NCI-H748 (cell line): ENCODE data around the gene DLG2.

Experiments
- DNase-seq: peaks from one replicate; lab custom pipeline; 2025; ENCODE audit not compliant: unreplicated experiment; lab: John Stamatoyannopoulos, UW

The DLG2 gene

DNA sequence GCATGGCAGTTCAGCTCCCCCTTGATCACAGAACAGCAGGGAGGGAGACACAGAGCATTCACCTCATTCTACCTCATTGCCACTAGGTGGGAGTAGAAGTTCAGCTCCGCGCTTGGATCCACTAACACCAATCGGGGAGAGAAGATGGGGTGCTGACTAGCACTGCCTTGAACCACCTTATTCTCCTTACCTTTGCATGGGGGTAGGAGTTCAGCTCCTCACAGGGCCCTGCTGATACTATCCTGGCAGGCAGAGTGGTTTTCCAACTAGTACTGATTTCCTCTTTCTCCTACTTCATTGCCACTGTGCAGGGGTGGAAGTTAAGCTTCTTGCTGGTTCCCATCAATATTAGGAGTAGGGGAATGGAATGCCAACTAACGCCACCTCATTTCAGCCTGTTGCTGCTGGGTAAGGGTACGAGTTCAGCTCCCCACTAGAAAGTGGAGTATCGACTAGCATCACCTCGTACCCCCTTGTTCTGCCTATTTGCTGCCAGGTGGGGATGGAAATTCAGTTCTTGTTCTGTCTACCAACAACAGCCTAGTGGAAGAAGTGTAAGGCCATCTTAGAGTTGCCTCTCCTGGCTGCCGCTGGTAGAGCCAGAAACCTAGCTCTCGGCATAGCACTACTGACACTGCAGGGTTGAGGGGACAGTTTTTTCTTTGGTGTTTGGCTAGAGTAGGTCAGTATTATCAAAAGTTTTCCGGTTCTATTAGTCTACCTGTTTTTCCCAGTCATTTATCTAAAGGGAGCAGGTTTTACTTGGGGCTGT lies 1790.1 kb downstream of the DLG2 start:
- DNase-seq, result peak; percentile 41

DNA sequence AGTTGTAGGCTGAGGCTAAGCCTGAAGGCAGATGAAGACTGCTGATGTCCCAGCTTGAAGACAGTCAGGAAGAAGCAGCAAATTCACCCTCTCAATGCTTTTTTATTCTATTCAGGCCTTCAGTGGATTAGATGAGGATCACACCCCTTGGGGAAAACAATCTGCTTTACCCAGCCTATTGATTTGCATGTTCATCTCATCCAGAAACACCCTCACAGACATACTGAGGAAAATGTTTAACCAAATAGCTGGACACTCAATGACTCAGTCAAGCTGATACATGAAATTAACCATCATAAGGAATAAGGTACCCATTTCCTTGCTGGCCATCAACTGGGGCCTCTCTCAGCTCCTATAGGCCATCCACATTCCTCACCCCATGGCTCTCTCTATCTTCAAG lies 1791.1 kb downstream of the DLG2 start:
- DNase-seq, result no peak

DNA sequence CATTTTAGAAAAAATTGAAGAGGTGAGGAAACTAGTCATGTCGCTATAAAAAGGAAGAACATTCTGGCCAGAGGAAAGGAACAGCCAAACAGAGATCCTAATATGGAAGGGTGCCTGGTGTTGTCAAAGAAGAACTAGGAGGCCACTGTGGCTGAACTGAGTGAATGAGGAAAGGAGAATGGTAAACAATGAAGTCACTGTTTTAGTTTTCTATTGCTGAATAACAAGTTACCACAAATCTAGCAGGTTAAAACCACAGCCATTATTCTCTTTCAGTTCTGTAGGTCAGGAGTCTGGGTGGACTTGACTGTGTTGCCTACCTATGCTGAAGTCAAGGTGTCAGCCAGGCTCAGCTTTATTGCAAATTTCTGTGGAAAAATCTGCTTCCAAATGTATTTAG lies 1791.7 kb downstream of the DLG2 start:
- no peak for DNase-seq

DNA sequence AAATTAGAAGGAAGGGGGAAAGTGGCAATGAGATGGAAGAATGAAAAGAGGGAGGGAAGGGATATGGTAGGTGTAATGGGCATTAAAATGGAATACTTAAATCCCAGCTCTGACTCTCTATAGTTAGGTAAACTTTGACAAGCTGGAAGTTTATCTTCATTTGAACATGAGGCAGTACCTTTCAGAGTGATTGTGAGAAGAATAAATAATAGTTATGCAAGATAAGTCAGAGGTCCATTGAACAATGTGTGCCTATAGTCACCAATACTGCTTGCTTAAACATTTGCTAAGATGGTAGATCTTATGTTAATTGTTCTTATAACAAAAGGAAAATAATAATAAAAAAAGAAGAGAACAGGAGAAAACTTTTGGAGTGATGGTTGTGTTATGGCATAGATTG lies 1795.2 kb downstream of the DLG2 start:
- DNase-seq, result no peak

DNA sequence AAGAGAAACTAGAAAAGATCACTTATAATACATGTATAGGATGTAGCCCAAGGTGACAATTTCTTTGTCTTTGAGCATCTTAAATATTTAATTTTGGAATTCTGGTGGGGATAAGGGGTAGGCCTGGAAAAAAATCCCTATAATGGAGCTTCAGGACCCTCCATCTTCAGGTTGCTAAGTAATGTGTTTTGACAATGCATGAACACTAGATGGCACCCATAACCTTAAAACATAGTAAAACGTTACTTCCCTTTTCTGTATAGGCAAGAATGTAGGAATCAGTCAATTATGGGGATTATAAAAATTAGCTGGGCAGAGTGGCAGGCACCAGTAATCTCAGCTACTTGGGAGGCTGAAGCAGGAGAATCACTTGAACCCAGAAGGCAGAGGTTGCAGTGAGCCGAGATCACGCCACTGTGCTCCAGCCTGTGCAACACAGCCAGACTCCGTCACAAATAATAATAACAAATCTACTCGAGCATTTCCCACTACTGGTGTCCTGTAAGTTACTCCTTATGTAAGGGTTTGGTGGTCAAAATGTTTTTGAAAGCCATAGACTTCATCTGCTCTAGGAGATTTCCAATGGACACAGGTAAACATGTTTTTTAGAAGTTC lies 1799.1 kb downstream of the DLG2 start:
- DNase-seq, result peak; percentile 44

DNA sequence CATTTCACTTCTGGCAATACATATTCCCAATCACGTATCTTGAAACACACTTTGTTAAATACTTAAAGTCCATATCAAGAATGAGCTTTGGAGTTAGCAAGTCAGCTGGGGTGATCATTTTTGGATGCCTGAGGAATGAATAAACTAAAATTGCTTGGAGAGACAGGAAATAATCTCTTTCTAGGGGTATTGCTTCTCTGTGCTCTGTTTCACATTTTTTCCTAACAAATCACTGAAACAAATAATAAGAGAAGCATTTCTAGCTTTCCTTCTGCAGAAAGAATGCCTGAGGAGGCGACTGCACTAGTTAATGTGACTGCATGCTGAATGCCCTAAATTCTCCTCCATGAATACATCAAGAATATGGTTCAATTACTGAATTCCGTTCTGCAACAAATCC lies 1799.6 kb downstream of the DLG2 start:
- no peak for DNase-seq

DNA sequence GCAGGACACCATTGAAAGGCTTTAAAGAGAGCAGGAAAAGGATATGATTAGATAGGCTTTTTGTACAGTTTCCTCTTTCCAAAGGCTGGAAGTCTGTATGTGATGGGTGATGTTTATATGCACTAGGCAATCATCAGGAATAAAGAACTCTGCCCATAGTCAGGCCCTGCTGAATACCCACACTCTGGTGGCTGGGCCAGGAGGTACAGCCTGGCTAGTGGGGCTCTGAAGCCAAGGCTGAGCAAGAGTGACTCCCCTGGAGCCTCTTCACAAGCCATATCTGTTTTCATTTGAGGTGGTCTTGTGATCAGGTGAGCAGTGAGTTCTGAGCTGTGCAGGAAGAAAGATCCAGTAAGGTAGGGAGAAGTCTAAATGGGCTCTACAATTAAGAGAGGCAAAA lies 1801.1 kb downstream of the DLG2 start:
- DNase-seq, result no peak

DNA sequence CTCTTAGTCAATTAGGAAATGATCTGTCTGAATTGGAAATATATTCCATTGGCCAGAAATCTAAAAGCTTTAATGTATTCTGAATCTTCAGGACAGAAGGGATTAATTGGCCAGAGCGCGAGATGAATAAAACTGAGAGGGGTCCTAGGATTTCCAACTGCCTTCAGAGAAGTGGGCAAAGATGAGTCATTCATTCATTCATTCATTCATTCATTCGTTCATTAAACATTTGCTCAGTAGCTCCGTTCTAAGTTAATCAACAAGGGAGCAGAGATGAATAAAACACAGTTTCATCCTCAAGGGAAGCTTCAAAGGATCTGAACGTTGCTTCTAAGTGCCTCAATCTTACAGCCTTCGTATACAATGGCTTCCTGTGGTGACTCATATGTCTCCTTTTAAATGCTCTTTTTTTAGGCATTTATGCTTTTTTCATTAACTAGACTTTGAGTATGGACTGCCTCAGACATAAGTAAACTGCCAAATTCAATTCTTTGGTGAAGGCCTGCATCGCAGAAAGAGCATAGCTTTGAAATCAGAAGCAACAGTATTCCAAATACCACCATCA lies 1803.6 kb downstream of the DLG2 start:
- no peak for DNase-seq

DNA sequence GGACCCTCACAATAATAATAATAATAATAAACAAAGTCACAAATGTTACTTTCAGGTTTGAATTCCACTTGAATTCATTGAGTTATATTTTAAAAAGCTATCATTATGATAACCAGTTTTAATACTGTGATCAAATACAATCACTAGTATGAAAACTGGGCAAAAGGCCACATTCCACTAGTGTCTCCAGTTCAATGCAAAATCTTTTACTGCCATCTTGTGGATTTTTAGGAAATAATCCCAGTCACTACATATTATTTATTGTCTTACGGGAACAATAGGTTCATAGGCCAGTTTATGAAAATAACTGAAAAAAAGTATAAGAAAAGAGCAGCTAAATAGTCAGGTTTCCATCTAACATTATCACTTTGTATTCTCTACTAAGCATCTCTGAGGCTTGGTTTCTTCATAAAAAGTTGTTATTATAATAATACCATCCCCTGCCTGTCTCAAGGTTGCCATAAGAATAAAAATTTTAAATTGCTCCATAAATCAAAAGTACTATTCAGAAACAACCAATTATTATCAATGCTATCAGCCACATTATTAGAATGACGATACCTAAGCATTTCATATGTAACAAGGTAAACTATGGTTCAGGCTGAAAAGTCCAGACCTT lies 1807.1 kb downstream of the DLG2 start:
- DNase-seq, result peak; percentile 46

DNA sequence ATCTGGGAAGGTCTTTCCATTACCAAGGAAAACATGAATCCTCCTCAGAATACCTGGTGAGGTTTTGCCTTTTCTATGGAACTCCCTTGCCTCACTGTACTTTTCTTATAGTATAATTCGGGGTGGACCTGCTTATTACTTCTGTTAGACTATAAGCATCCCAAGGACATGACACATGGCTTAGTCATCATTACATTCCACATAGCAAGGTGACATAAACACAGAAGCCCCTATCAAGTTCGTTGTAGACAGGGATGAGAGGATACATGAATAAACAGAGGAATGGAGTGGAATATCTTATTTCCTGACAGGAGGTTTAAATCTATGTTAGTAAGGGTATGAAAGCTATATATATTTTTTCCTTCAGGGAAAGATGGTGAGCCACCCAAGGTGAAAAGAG lies 1808.8 kb downstream of the DLG2 start:
- DNase-seq, result no peak

DNA sequence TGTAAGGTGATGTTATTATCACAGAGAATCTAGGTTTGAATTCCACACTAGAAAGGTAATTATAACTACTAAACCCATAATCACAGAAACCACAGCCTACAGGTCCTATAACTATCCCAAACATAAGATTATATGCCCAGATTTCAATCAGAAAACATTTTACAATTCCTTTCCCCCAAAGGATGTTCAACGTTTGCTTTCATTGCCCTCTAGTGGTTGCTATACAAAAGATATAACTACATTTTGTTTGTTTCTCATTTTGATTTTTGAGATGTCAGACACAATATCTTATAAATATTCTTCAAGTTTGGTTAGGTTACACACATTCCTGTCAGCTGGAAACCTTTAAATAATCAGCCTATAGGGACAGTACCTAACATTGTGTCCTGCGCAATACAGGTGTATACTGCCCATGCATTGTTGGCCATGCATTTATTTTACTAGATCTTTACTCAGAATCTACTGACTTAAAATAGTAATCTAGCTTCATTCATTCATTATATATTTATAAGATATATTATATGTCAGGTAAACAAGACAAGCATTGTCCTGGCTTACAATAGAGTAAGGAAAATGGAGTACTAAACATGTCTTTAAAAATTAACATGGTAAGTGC lies 1810.5 kb downstream of the DLG2 start:
- DNase-seq, result peak; percentile 37

DNA sequence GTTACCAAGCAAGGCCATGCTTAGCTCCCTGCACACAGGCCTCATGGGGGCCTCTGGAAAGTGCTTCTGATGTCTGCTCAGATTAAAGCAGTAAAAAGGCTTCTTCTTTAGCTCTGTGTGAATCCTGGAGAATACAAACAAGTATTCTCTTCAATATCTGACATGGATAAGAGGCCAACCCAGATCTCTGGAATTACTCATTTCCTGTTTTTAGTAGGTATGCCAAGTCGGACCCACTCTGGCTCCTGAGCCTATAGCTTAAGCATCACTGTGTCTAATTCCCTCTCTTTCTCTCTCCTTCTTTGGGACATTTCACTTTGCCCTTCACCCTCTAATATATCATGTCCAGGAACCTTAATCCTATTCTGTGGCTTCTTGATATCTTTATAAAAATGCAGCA lies 1811.4 kb downstream of the DLG2 start:
- DNase-seq, result no peak

DNA sequence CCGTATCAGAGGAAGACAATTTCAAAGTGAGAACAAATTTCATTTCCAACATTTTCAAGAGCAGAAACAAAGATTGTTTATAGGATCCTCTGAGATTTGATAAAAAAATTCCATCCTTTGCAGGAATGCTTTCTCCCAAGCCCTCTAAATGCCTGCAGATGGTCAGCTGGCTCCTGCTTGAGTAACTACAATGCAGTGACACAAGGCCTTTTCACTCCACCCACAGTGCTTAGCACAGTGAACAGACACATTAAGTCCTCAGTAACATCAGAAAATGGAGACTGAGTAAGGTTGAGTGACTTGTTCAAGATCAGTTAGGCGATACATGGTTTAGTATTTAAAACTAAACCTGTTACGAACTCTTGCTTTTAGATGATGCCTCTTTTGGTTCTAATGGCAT lies 1813.8 kb downstream of the DLG2 start:
- DNase-seq, result no peak

DNA sequence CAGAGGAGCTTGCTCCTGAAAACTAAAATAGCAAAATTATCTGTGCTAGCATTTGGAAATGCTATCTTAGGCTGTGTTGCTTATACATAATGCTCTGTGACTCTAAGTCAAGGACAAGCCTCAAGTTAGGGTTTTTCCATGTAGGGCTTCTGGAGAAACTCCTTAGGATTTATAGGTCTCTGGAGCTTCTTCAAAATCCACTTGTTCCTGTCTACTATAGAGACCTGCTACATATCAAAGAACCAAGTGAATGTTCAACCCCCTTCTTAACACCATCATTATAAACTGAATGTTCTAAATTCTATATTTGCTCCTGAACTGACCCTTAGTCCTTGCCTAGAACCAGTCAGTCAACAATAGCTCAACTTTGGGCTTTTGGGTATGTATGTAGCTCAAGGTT lies 1817.9 kb downstream of the DLG2 start:
- DNase-seq, result no peak

DNA sequence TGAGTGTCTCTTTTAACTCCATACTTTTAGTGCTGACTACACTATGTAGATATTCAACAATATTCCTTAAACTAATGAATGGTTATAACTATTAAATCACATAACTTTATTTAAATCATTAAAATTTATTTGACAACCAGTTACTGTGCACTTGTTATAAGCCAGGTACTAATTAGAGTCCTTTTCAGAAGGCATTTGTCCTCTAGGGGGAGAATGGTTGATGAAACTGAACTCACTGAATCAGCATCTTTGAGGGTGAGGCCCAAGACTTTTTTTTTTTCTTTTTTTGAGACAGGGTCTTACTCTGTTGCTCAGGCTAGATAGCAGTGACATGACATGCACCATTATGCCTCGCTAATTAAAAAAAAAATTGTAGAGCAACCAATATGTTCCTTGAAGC lies 1825.3 kb downstream of the DLG2 start:
- DNase-seq, result no peak

DNA sequence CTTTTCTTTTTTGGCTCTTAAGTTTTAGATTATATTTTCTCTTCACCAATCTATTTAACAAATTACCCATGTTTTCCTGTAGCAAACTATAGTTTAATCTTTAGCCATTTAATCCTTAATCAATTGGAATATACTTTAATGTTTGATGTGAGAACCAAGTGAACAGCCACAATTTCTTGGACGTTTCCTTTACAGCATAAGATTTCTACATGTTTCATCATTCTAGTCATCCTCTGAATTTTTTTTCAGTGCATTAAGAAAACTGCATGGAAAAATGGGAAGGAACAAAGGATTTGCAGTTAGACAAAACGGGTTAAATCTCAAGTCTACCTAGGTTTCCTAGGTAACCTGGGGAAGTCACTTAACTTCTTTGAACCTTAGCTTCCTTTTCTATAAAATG lies 1833.8 kb downstream of the DLG2 start:
- DNase-seq, result no peak

DNA sequence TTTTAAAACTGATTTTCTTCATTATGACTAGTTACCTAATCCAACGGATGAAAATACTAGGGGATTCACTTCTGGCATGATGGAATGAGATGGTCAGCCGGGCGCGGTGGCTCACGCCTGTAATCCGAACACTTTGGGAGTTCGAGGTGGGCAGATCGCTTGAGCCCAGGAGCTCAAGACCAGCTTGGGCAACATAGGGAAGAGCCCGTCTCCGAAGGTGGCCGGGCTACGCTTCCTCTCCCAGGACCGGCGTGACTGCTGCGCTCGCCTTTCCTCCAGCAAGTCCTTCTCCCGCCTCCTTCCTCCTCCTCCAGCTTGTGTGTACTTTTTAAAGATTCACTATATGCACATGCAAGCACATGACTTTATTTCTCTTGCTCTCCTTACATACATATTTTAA lies 1835.6 kb downstream of the DLG2 start:
- no peak for DNase-seq

DNA sequence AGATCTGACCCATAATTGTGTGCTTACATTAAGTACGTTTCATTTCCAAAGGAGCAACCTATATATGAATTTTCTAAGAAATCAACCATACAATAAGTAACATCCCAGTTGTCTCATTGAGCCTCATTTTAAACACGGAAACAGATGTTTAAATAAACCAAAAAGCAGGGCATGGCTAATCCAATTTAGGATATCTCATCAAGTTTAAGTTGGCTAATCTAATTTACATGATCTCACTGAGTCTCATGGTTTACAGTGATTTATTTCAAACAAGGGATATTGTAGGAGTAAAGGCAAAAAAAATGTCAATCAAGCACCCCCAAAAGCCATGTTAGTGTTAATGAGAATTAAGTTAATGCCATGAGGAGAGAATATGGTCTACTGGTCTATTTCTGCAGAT lies 1841.2 kb downstream of the DLG2 start:
- no peak for DNase-seq

DNA sequence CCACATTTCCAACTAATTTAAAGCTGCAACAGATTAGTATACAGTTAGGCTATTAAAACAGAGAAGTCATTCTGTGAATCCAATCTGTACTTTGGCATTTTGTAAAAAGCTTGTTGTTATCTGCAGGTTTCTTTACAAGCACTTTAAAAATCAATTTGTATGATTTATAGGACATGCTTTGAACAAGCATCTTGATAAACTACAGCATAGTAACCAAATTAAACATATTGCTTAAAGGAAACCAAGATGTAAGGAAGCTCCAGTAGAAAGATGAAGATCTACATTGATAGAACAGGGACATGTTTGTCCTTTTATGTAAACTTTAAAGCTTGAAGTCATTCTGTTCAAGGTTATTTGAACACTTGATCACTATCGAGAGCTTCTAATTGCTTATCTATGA lies 1842.7 kb downstream of the DLG2 start:
- no peak for DNase-seq

DNA sequence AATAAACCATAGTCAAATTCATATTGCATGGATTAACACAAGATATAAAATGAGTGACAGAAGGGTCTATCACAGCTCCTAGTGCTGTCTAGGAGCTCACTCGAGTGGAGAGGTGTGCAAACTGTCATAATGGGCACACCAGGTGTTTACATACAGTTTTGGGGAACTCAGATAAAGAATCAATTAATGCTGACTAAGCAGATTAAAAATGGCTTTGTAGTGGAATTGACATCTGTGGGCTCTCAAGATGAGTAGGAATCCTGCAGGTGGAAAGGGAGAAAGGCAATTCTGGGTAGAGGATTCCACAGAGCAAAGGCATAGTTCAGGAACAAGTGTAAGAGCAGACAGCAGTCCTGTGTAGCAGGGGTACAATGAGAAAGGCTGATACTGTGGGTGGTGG lies 1844.8 kb downstream of the DLG2 start:
- no peak for DNase-seq

DNA sequence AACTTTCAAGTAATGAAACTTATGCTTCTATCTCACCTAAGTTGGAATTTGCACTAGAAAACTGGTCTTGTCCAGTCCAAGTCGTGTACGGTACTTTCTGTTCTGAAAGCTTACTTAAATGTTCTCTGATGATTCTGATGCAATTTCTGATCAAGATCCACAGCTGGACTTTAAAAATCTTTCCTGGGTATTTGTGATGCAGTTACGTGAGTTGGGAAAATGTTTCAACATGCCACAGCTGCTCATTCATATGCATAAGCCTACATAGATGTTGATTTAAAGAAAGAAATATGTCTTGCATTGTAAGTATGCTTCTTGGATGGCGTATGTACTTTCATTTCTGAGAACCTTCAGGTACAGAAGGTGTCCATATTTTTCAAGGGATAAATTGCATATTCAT lies 1847.3 kb downstream of the DLG2 start:
- DNase-seq, result no peak

DNA sequence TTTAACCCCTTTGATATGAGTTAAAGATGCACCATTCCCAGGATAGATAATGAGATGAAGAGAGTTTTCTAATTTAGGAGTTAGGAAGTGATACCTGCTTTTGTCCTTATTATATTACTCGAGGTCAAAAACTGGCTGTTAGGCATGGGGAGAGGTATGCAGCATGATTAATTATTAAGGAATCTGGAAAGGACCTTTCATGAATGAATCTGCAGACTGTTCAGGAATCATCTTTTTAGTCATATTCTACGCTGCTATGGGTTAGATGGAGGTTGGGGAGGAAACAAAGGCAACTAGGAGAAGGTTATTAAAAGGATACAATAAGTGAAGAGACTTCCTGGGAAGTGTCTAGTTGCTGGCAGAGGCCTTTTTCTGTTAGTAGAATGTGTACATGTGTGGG lies 1848.5 kb downstream of the DLG2 start:
- DNase-seq, result no peak
